ENCODE measurements around the gene NACC2.

DNA sequence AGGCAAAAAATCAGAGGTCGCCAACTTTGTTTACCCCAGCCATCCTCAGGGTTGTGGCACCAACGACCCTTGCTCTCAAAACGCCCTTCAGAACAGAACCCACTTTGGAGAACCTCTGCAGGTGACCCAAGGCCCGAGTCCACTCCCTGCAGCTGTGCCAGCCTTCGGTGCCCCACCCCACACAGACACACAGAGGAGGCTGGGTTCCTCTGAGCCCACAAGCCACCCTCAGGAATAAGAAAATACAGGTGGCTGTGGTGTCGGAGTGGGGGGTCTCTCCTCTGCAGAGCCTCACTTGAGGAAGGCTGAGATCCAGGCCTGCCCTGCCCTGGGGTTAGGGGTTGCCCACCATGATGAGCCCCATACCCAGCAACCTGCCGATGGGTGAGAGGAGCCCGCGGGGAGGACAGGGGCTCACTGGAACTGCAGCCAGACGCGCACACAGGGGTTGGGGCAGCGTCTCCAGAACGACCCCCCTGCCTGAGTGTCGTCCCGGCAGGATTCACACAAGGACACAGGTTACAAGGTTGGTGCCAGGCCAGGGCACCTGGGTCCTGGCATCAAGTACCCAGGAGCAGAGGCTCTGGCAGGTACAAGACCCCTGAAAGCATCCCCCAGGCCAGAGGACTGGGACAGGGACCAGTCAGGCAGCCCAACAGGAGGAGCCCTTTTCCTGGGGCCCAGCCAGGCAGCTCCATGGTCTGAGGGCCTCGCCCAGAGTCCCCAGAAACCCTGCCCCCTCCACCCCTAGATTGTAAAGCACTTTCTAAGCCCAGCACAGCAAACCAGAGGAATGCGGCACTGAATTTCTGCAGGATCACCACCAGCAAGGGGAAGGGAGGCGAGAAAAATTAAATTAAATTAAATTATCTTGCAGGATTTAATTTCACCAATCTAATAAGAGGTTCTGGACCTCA lies 40.0 kb downstream of the NACC2 start:
- TF ChIP-seq, protein P1, sequence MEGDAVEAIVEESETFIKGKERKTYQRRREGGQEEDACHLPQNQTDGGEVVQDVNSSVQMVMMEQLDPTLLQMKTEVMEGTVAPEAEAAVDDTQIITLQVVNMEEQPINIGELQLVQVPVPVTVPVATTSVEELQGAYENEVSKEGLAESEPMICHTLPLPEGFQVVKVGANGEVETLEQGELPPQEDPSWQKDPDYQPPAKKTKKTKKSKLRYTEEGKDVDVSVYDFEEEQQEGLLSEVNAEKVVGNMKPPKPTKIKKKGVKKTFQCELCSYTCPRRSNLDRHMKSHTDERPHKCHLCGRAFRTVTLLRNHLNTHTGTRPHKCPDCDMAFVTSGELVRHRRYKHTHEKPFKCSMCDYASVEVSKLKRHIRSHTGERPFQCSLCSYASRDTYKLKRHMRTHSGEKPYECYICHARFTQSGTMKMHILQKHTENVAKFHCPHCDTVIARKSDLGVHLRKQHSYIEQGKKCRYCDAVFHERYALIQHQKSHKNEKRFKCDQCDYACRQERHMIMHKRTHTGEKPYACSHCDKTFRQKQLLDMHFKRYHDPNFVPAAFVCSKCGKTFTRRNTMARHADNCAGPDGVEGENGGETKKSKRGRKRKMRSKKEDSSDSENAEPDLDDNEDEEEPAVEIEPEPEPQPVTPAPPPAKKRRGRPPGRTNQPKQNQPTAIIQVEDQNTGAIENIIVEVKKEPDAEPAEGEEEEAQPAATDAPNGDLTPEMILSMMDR (IDR thresholded peaks at IDR 0.05): no peak
- no peak for TF ChIP-seq POLR2AphosphoS5 (IDR thresholded peaks at IDR 0.05; ENCODE audit: low read depth, low read length)
- TF ChIP-seq TCF7L2 (IDR thresholded peaks at IDR 0.05; ENCODE audit: low read depth, low read length): no peak
- TF ChIP-seq, protein P2, sequence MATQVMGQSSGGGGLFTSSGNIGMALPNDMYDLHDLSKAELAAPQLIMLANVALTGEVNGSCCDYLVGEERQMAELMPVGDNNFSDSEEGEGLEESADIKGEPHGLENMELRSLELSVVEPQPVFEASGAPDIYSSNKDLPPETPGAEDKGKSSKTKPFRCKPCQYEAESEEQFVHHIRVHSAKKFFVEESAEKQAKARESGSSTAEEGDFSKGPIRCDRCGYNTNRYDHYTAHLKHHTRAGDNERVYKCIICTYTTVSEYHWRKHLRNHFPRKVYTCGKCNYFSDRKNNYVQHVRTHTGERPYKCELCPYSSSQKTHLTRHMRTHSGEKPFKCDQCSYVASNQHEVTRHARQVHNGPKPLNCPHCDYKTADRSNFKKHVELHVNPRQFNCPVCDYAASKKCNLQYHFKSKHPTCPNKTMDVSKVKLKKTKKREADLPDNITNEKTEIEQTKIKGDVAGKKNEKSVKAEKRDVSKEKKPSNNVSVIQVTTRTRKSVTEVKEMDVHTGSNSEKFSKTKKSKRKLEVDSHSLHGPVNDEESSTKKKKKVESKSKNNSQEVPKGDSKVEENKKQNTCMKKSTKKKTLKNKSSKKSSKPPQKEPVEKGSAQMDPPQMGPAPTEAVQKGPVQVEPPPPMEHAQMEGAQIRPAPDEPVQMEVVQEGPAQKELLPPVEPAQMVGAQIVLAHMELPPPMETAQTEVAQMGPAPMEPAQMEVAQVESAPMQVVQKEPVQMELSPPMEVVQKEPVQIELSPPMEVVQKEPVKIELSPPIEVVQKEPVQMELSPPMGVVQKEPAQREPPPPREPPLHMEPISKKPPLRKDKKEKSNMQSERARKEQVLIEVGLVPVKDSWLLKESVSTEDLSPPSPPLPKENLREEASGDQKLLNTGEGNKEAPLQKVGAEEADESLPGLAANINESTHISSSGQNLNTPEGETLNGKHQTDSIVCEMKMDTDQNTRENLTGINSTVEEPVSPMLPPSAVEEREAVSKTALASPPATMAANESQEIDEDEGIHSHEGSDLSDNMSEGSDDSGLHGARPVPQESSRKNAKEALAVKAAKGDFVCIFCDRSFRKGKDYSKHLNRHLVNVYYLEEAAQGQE (IDR thresholded peaks at IDR 0.05; ENCODE audit: insufficient read depth in 1 of 2, low read depth in 2 of 2, low read length in 1 of 2): no peak
